ENCODE data around the gene SNAPIN.
"Not testable (repeated sequence)": the region's sequence is repeated elsewhere in the genome, so short reads cannot be mapped to it uniquely, and the experiment has no call there.

Gene SNAPIN

GRCh38 chr1:153635872-153636271, 22.6 kb upstream of the SNAPIN start:
- Histone ChIP-seq H3K4me1 (ENCODE audit: control insufficient read depth, insufficient read depth, low read length, poor library complexity, severe bottlenecking) (peaks cover 4% of the 10 kb centered on the region), H3K27ac (ENCODE audit: low read depth, low read length, severe bottlenecking) (peak overlapping the region; percentile 29), H3K4me3 (ENCODE audit: extremely low read depth, insufficient read depth, low read length, poor library complexity, severe bottlenecking) (no peak overlapping the region), H3K36me3 (ENCODE audit: control insufficient read depth, insufficient read depth, low read length) (peaks cover 59% of the 10 kb centered on the region), H3K9me3 (ENCODE audit: control insufficient read depth, low read length) (no peaks in the 10 kb centered on the region)
- 87 to 92% methylated on average over 3 of the region's 7 CpGs for WGBS, 2 experiments (ENCODE audit: insufficient coverage in 2 of 2)

- Histone ChIP-seq H3K36me3 (ENCODE audit: control insufficient read depth, insufficient read depth, low read length) (peaks cover 63% of the 10 kb centered on the region), H3K4me1 (ENCODE audit: control insufficient read depth, insufficient read depth, low read length, poor library complexity, severe bottlenecking) (peaks cover 4% of the 10 kb centered on the region), H3K9me3 (ENCODE audit: control insufficient read depth, low read length) (no peaks in the 10 kb centered on the region), H3K27ac (ENCODE audit: low read depth, low read length, severe bottlenecking) (no peak overlapping the region), H3K4me3 (ENCODE audit: extremely low read depth, insufficient read depth, low read length, poor library complexity, severe bottlenecking) (no peak overlapping the region)
- 96 to 97% methylated on average over 9 of the region's 9 CpGs for WGBS, 2 experiments (ENCODE audit: insufficient coverage in 2 of 2)
Measured at GRCh38 chr1:153636312-153636711, 22.2 kb upstream of the SNAPIN start.

GRCh38 chr1:153638261-153638660, 20.2 kb upstream of the SNAPIN start:
- Histone ChIP-seq H3K36me3 (ENCODE audit: control insufficient read depth, insufficient read depth, low read length) (peaks cover 83% of the 10 kb centered on the region), H3K9me3 (ENCODE audit: control insufficient read depth, low read length) (no peaks in the 10 kb centered on the region), H3K27ac (ENCODE audit: low read depth, low read length, severe bottlenecking) (no peak overlapping the region), H3K4me3 (ENCODE audit: extremely low read depth, insufficient read depth, low read length, poor library complexity, severe bottlenecking) (no peak overlapping the region), H3K4me1 (ENCODE audit: control insufficient read depth, insufficient read depth, low read length, poor library complexity, severe bottlenecking) (peaks cover 4% of the 10 kb centered on the region)
- 97 to 100% methylated on average over 5 of the region's 6 CpGs for WGBS, 2 experiments (ENCODE audit: insufficient coverage in 2 of 2)

GRCh38 chr1:153639280-153639679, 19.2 kb upstream of the SNAPIN start:
- H3K9me3 ChIP-seq (ENCODE audit: control insufficient read depth, low read length) = no peaks in the 10 kb centered on the region
- H3K4me3 ChIP-seq (ENCODE audit: extremely low read depth, insufficient read depth, low read length, poor library complexity, severe bottlenecking) = no peak overlapping the region
- WGBS, 2 experiments (ENCODE audit: insufficient coverage in 2 of 2) = 93% methylated on average over 3 of the region's 3 CpGs; no CpG with 5 or more reads in 1 of the 2 experiments
- H3K4me1 ChIP-seq (ENCODE audit: control insufficient read depth, insufficient read depth, low read length, poor library complexity, severe bottlenecking) = peaks cover 4% of the 10 kb centered on the region
- no peak overlapping the region for H3K27ac ChIP-seq (ENCODE audit: low read depth, low read length, severe bottlenecking)
- H3K36me3 ChIP-seq (ENCODE audit: control insufficient read depth, insufficient read depth, low read length) = peaks cover 93% of the 10 kb centered on the region

- not testable (repeated sequence) for H3K9me3 ChIP-seq (ENCODE audit: control insufficient read depth, low read length); H3K27ac ChIP-seq (ENCODE audit: low read depth, low read length, severe bottlenecking); H3K4me1 ChIP-seq (ENCODE audit: control insufficient read depth, insufficient read depth, low read length, poor library complexity, severe bottlenecking); H3K4me3 ChIP-seq (ENCODE audit: extremely low read depth, insufficient read depth, low read length, poor library complexity, severe bottlenecking)
- peaks cover 99% of the 10 kb centered on the region for H3K36me3 ChIP-seq (ENCODE audit: control insufficient read depth, insufficient read depth, low read length)
- 97 to 100% methylated on average over 1 to 3 of the region's 5 CpGs for WGBS, 2 experiments (ENCODE audit: insufficient coverage in 2 of 2)
Measured at GRCh38 chr1:153640213-153640612, 18.3 kb upstream of the SNAPIN start.

GRCh38 chr1:153640861-153641260, 17.6 kb upstream of the SNAPIN start:
- Histone ChIP-seq H3K27ac (ENCODE audit: low read depth, low read length, severe bottlenecking) (no peak overlapping the region), H3K9me3 (ENCODE audit: control insufficient read depth, low read length) (no peaks in the 10 kb centered on the region), H3K4me3 (ENCODE audit: extremely low read depth, insufficient read depth, low read length, poor library complexity, severe bottlenecking) (no peak overlapping the region), H3K36me3 (ENCODE audit: control insufficient read depth, insufficient read depth, low read length) (peaks cover 99% of the 10 kb centered on the region), H3K4me1 (ENCODE audit: control insufficient read depth, insufficient read depth, low read length, poor library complexity, severe bottlenecking) (peaks cover 2% of the 10 kb centered on the region)
- 67 to 80% methylated on average over 3 to 5 of the region's 6 CpGs for WGBS, 2 experiments (ENCODE audit: insufficient coverage in 2 of 2)

- Histone ChIP-seq H3K9me3 (ENCODE audit: control insufficient read depth, low read length) (no peaks in the 10 kb centered on the region), H3K36me3 (ENCODE audit: control insufficient read depth, insufficient read depth, low read length) (peaks cover 99% of the 10 kb centered on the region), H3K4me3 (ENCODE audit: extremely low read depth, insufficient read depth, low read length, poor library complexity, severe bottlenecking) (no peak overlapping the region), H3K4me1 (ENCODE audit: control insufficient read depth, insufficient read depth, low read length, poor library complexity, severe bottlenecking) (no peaks in the 10 kb centered on the region), H3K27ac (ENCODE audit: low read depth, low read length, severe bottlenecking) (no peak overlapping the region)
- WGBS, 2 experiments (ENCODE audit: insufficient coverage in 2 of 2) = 95 to 98% methylated on average over 7 to 9 of the region's 11 CpGs
Measured at GRCh38 chr1:153642161-153642560, 16.3 kb upstream of the SNAPIN start.

GRCh38 chr1:153643100-153643499, 15.4 kb upstream of the SNAPIN start:
- no peak overlapping the region for H3K27ac ChIP-seq (ENCODE audit: low read depth, low read length, severe bottlenecking)
- H3K9me3 ChIP-seq (ENCODE audit: control insufficient read depth, low read length) = no peaks in the 10 kb centered on the region
- H3K4me3 ChIP-seq (ENCODE audit: extremely low read depth, insufficient read depth, low read length, poor library complexity, severe bottlenecking) = no peak overlapping the region
- H3K4me1 ChIP-seq (ENCODE audit: control insufficient read depth, insufficient read depth, low read length, poor library complexity, severe bottlenecking) = no peaks in the 10 kb centered on the region
- peaks cover 90% of the 10 kb centered on the region for H3K36me3 ChIP-seq (ENCODE audit: control insufficient read depth, insufficient read depth, low read length)
- WGBS, 2 experiments (ENCODE audit: insufficient coverage in 2 of 2) = 93 to 100% methylated on average over 2 to 5 of the region's 11 CpGs

GRCh38 chr1:153643816-153644215, 14.7 kb upstream of the SNAPIN start:
- Histone ChIP-seq H3K4me3 (ENCODE audit: extremely low read depth, insufficient read depth, low read length, poor library complexity, severe bottlenecking) (no peak overlapping the region), H3K4me1 (ENCODE audit: control insufficient read depth, insufficient read depth, low read length, poor library complexity, severe bottlenecking) (no peaks in the 10 kb centered on the region), H3K27ac (ENCODE audit: low read depth, low read length, severe bottlenecking) (no peak overlapping the region), H3K36me3 (ENCODE audit: control insufficient read depth, insufficient read depth, low read length) (peaks cover 84% of the 10 kb centered on the region), H3K9me3 (ENCODE audit: control insufficient read depth, low read length) (no peaks in the 10 kb centered on the region)

GRCh38 chr1:153646672-153647345, 11.7 kb upstream of the SNAPIN start:
- no peaks in the 10 kb centered on the region for H3K4me1 ChIP-seq (ENCODE audit: control insufficient read depth, insufficient read depth, low read length, poor library complexity, severe bottlenecking)
- H3K9me3 ChIP-seq (ENCODE audit: control insufficient read depth, low read length) = no peaks in the 10 kb centered on the region
- H3K27ac ChIP-seq (ENCODE audit: low read depth, low read length, severe bottlenecking) = no peak overlapping the region
- 90 to 95% methylated on average over 2 to 3 of the region's 5 CpGs for WGBS, 2 experiments (ENCODE audit: insufficient coverage in 2 of 2)
- peaks cover 54% of the 10 kb centered on the region for H3K36me3 ChIP-seq (ENCODE audit: control insufficient read depth, insufficient read depth, low read length)
- H3K4me3 ChIP-seq (ENCODE audit: extremely low read depth, insufficient read depth, low read length, poor library complexity, severe bottlenecking) = no peak overlapping the region

GRCh38 chr1:153647346-153647714, 11.2 kb upstream of the SNAPIN start:
- Histone ChIP-seq H3K4me1 (ENCODE audit: control insufficient read depth, insufficient read depth, low read length, poor library complexity, severe bottlenecking) (no peaks in the 10 kb centered on the region), H3K36me3 (ENCODE audit: control insufficient read depth, insufficient read depth, low read length) (peaks cover 48% of the 10 kb centered on the region), H3K27ac (ENCODE audit: low read depth, low read length, severe bottlenecking) (no peak overlapping the region), H3K9me3 (ENCODE audit: control insufficient read depth, low read length) (no peaks in the 10 kb centered on the region), H3K4me3 (ENCODE audit: extremely low read depth, insufficient read depth, low read length, poor library complexity, severe bottlenecking) (no peak overlapping the region)
- WGBS, 2 experiments (ENCODE audit: insufficient coverage in 2 of 2) = 76 to 92% methylated on average over 2 of the region's 2 CpGs

Measured in mesodermal cell (in vitro differentiated cells).